Memory B cell (primary cell): ENCODE data around the gene RBM10.

Experiments
- ATAC-seq: fragments of 150-1000 bp; cut with Tn5 transposase; 2 replicates; pipeline ENCODE4 v1.10.0; 2021; ENCODE audit warnings: low read depth, mild to moderate bottlenecking, moderate library complexity
- DNase-seq, 2 donors: peaks; one replicate each; pipeline ENCODE4 v3.0.0; 2022; ENCODE audit warnings: low spot score in 2 of 2
- H3K27ac Mint-ChIP-seq: one replicate; pipeline ENCODE4 v1.8.0; 2022; ENCODE audit warnings: mild to moderate bottlenecking, moderate library complexity, mixed read lengths
- H3K27me3 Mint-ChIP-seq: one replicate; pipeline ENCODE4 v1.8.0; 2022; ENCODE audit warnings: mixed read lengths
- H3K36me3 Mint-ChIP-seq: one replicate; pipeline ENCODE4 v1.8.0; 2022; ENCODE audit warnings: mild to moderate bottlenecking, mixed read lengths
- H3K4me1 Mint-ChIP-seq: one replicate; pipeline ENCODE4 v1.8.0; 2022; ENCODE audit warnings: mixed read lengths
- H3K4me3 Mint-ChIP-seq: one replicate; pipeline ENCODE4 v1.8.0; 2022; ENCODE audit warnings: mild to moderate bottlenecking, moderate library complexity, mixed read lengths
- H3K9me3 Mint-ChIP-seq: one replicate; pipeline ENCODE4 v1.8.0; 2022; ENCODE audit warnings: mixed read lengths

RBM10 gene

GRCh38 chrX:47190445-47191269, 45.6 kb downstream of the RBM10 start:
- Mint-ChIP-seq H3K4me1 (peaks cover 16% of the 10 kb centered on the region), H3K4me3 (peak overlapping the region; percentile 93), H3K27ac (peak overlapping the region; percentile 93), H3K27me3 (no peaks in the 10 kb centered on the region), H3K9me3 (no peaks in the 10 kb centered on the region), H3K36me3 (peaks cover 4% of the 10 kb centered on the region)
- ATAC-seq (peak; percentile 73), DNase-seq (peak; percentile 62 to 72)

- ATAC-seq (peak; percentile 15), DNase-seq (peak; percentile 21 to 28)
- Mint-ChIP-seq H3K27me3 (no peaks in the 10 kb centered on the region), H3K4me1 (peaks cover 22% of the 10 kb centered on the region), H3K36me3 (peaks cover 6% of the 10 kb centered on the region), H3K9me3 (no peaks in the 10 kb centered on the region), H3K4me3 (peak overlapping the region; percentile 93), H3K27ac (peak overlapping the region; percentile 93)
Observed at GRCh38 chrX:47191331-47191730, 46.3 kb downstream of the RBM10 start.

GRCh38 chrX:47191806-47192401, 46.9 kb downstream of the RBM10 start:
- Mint-ChIP-seq H3K9me3 (no peaks in the 10 kb centered on the region), H3K27ac (peak overlapping the region; percentile 82), H3K4me1 (peaks cover 26% of the 10 kb centered on the region), H3K36me3 (peaks cover 6% of the 10 kb centered on the region), H3K27me3 (no peaks in the 10 kb centered on the region), H3K4me3 (peak overlapping the region; percentile 93)
- DNase-seq (no peak), ATAC-seq (no peak)

GRCh38 chrX:47193475-47194193, 48.6 kb downstream of the RBM10 start, which contains the start of gene UBA1:
Gene UBA1, plus strand, starts transcription at chrX:47193829. Its CDS starts 4,974 bp downstream, at chrX:47198803.
- peaks cover 7% of the 10 kb centered on the region for H3K36me3 Mint-ChIP-seq
- H3K27me3 Mint-ChIP-seq = no peaks in the 10 kb centered on the region
- H3K4me1 Mint-ChIP-seq = peaks cover 30% of the 10 kb centered on the region
- peak; percentile 85 to 96 for DNase-seq
- H3K4me3 Mint-ChIP-seq = peak within 1 kb of the TSS; percentile 95
- H3K27ac Mint-ChIP-seq = peak within 1 kb of the TSS; percentile 95
- peak; percentile 74 for ATAC-seq
- H3K9me3 Mint-ChIP-seq = no peaks in the 10 kb centered on the region

GRCh38 chrX:47194194-47194787, 49.3 kb downstream of the RBM10 start:
- H3K27ac Mint-ChIP-seq = peak overlapping the region; percentile 95
- no peaks in the 10 kb centered on the region for H3K27me3 Mint-ChIP-seq
- H3K36me3 Mint-ChIP-seq = peaks cover 11% of the 10 kb centered on the region
- ATAC-seq (no peak), DNase-seq (no peak)
- H3K4me1 Mint-ChIP-seq = peaks cover 30% of the 10 kb centered on the region
- H3K9me3 Mint-ChIP-seq = no peaks in the 10 kb centered on the region
- H3K4me3 Mint-ChIP-seq = peak overlapping the region; percentile 95

- peaks cover 11% of the 10 kb centered on the region for H3K36me3 Mint-ChIP-seq
- peaks cover 27% of the 10 kb centered on the region for H3K4me1 Mint-ChIP-seq
- H3K27me3 Mint-ChIP-seq = no peaks in the 10 kb centered on the region
- H3K27ac Mint-ChIP-seq = peak overlapping the region; percentile 29
- no peak for DNase-seq
- H3K4me3 Mint-ChIP-seq = peak overlapping the region; percentile 95
- no peak for ATAC-seq
- no peaks in the 10 kb centered on the region for H3K9me3 Mint-ChIP-seq
Observed at GRCh38 chrX:47196098-47196497, 51.1 kb downstream of the RBM10 start.

- ATAC-seq = no peak
- no peaks in the 10 kb centered on the region for H3K27me3 Mint-ChIP-seq
- H3K36me3 Mint-ChIP-seq = peaks cover 16% of the 10 kb centered on the region
- H3K4me1 Mint-ChIP-seq = peaks cover 27% of the 10 kb centered on the region
- H3K9me3 Mint-ChIP-seq = no peaks in the 10 kb centered on the region
- no peak overlapping the region for H3K4me3 Mint-ChIP-seq
- no peak for DNase-seq
- H3K27ac Mint-ChIP-seq = peak overlapping the region; percentile 47
Observed at GRCh38 chrX:47197526-47197925, 52.5 kb downstream of the RBM10 start.

GRCh38 chrX:47198026-47198686, 53.1 kb downstream of the RBM10 start:
- Mint-ChIP-seq H3K27me3 (no peaks in the 10 kb centered on the region), H3K4me1 (peaks cover 27% of the 10 kb centered on the region), H3K36me3 (peaks cover 16% of the 10 kb centered on the region), H3K9me3 (no peaks in the 10 kb centered on the region), H3K27ac (no peak overlapping the region), H3K4me3 (no peak overlapping the region)
- ATAC-seq = no peak
- DNase-seq = no peak

GRCh38 chrX:47198687-47199080, 53.7 kb downstream of the RBM10 start:
- no peak overlapping the region for H3K4me3 Mint-ChIP-seq
- ATAC-seq (no peak), DNase-seq (no peak)
- peaks cover 18% of the 10 kb centered on the region for H3K36me3 Mint-ChIP-seq
- no peaks in the 10 kb centered on the region for H3K9me3 Mint-ChIP-seq
- no peak overlapping the region for H3K27ac Mint-ChIP-seq
- peaks cover 27% of the 10 kb centered on the region for H3K4me1 Mint-ChIP-seq
- no peaks in the 10 kb centered on the region for H3K27me3 Mint-ChIP-seq

GRCh38 chrX:47199286-47199685, 54.3 kb downstream of the RBM10 start:
- Mint-ChIP-seq H3K36me3 (peaks cover 19% of the 10 kb centered on the region), H3K27ac (no peak overlapping the region), H3K4me1 (peaks cover 27% of the 10 kb centered on the region), H3K27me3 (no peaks in the 10 kb centered on the region), H3K4me3 (no peak overlapping the region), H3K9me3 (no peaks in the 10 kb centered on the region)
- no peak for ATAC-seq
- no peak for DNase-seq

GRCh38 chrX:47200385-47201150, 55.5 kb downstream of the RBM10 start:
- Mint-ChIP-seq H3K27me3 (no peaks in the 10 kb centered on the region), H3K4me3 (no peak overlapping the region), H3K27ac (no peak overlapping the region), H3K9me3 (no peaks in the 10 kb centered on the region), H3K36me3 (peaks cover 23% of the 10 kb centered on the region), H3K4me1 (peaks cover 18% of the 10 kb centered on the region)
- DNase-seq = no peak
- ATAC-seq = no peak

- H3K27me3 Mint-ChIP-seq = no peaks in the 10 kb centered on the region
- no peak overlapping the region for H3K4me3 Mint-ChIP-seq
- no peak for ATAC-seq
- H3K27ac Mint-ChIP-seq = no peak overlapping the region
- no peak for DNase-seq
- peaks cover 18% of the 10 kb centered on the region for H3K36me3 Mint-ChIP-seq
- H3K9me3 Mint-ChIP-seq = no peaks in the 10 kb centered on the region
- H3K4me1 Mint-ChIP-seq = peaks cover 10% of the 10 kb centered on the region
Observed at GRCh38 chrX:47201345-47201944, 56.4 kb downstream of the RBM10 start.
